ENCODE data around the gene SH2D4B.

Gene SH2D4B
- long read RNA-seq: 0 reads

GRCh38 chr10:80537736-80538480 is at the start of gene SH2D4B:
Gene SH2D4B (plus strand): TSS chr10:80537902. CDS start chr10:80538332, 430 bp downstream.
- TF ChIP-seq SPI1 (IDR thresholded peaks at IDR 0.05; ENCODE audit: borderline replicate concordance, low read depth) (no peak), GABPA (IDR thresholded peaks at IDR 0.05; ENCODE audit: low read depth) (no peak), CTCF (IDR thresholded peaks at IDR 0.05; ENCODE audit: insufficient read depth, low read length) (no peak), POLR2AphosphoS5 (IDR thresholded peaks at IDR 0.05; ENCODE audit: low read depth) (no peak), REST (IDR thresholded peaks at IDR 0.05; ENCODE audit: insufficient replicate concordance, low read depth) (no peak)
- no peak within 1 kb of the TSS for H3K4me3 ChIP-seq (replicated peaks; ENCODE audit: insufficient read depth, low read length)
- DNase-seq (ENCODE audit: low read depth in 1 of 2, low spot score in 1 of 2): no peak
- no peaks in the 10 kb centered on the region for H3K27me3 ChIP-seq (ENCODE audit: insufficient read depth, poor library complexity, severe bottlenecking)
- no peak within 1 kb of the TSS for H3K27ac ChIP-seq (replicated peaks)

GRCh38 chr10:80488539-80489066 is 49.1 kb upstream of the SH2D4B start:
- peak overlapping the region; percentile 84 for H3K27ac ChIP-seq (replicated peaks)
- DNase-seq (ENCODE audit: low read depth in 1 of 2, low spot score in 1 of 2): no peak
- TF ChIP-seq POLR2AphosphoS5 (IDR thresholded peaks at IDR 0.05; ENCODE audit: low read depth) (no peak), CTCF (IDR thresholded peaks at IDR 0.05; ENCODE audit: insufficient read depth, low read length) (no peak), REST (IDR thresholded peaks at IDR 0.05; ENCODE audit: insufficient replicate concordance, low read depth) (no peak), SPI1 (IDR thresholded peaks at IDR 0.05; ENCODE audit: borderline replicate concordance, low read depth) (no peak), GABPA (IDR thresholded peaks at IDR 0.05; ENCODE audit: low read depth) (no peak)

GRCh38 chr10:80489371-80490112 is 48.2 kb upstream of the SH2D4B start:
- TF ChIP-seq POLR2AphosphoS5 (IDR thresholded peaks at IDR 0.05; ENCODE audit: low read depth) (no peak), GABPA (IDR thresholded peaks at IDR 0.05; ENCODE audit: low read depth) (no peak), CTCF (IDR thresholded peaks at IDR 0.05; ENCODE audit: insufficient read depth, low read length) (no peak), REST (IDR thresholded peaks at IDR 0.05; ENCODE audit: insufficient replicate concordance, low read depth) (no peak), SPI1 (IDR thresholded peaks at IDR 0.05; ENCODE audit: borderline replicate concordance, low read depth) (no peak)
- H3K27me3 ChIP-seq (ENCODE audit: insufficient read depth, poor library complexity, severe bottlenecking): no peaks in the 10 kb centered on the region
- H3K4me3 ChIP-seq (replicated peaks; ENCODE audit: insufficient read depth, low read length): no peak overlapping the region
- H3K27ac ChIP-seq (replicated peaks): peak overlapping the region; percentile 84
- DNase-seq (ENCODE audit: low read depth in 1 of 2, low spot score in 1 of 2): no peak

More at GRCh38 chr10:80488539-80489066, 49.1 kb upstream of the SH2D4B start:
- H3K27me3 ChIP-seq (ENCODE audit: insufficient read depth, poor library complexity, severe bottlenecking): no peaks in the 10 kb centered on the region
- H3K4me3 ChIP-seq (replicated peaks; ENCODE audit: insufficient read depth, low read length): no peak overlapping the region

Data from HL-60 (cell line).